Activated effector memory CD4-positive, alpha-beta T cell treated with Interleukin-2 at 50 U/mL for 16 hours (primary cell): Measurements from ENCODE around the gene GNAZ.
A peak's percentile ranks its signal among the peaks of the same experiment; 100 is the strongest.

ENCODE experiments used
- DNase-seq: peaks from one replicate; pipeline ENCODE4 v3.0.0-alpha.2; 2020

The GNAZ gene

DNA sequence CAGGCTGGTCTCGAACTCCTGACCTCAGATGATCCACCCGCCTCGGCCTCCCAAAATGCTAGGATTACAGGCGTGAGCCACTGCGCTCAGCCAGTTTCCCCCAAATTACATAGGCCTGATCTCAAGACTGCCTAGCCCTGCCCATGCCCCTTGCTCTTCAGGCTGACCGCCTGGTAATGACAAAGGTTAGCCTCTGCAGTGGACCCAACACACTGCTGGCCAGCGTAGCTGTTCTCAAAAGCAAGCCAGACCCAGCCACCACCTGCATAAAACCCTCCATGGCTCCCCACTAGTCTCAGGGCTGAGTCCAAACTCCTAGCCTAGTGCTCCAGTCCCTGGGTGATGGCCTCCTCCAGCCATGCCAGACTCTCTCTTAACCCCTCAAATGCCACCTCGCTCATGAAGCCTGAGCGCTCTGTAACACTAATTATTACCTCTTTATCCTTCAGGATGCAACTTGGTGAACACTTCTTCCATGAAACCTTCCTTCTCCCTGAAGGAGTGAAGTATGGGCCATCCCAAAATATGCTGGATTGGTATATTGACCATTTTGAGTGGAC lies 72.3 kb downstream of the GNAZ start:
- DNase-seq, result no peak

DNA sequence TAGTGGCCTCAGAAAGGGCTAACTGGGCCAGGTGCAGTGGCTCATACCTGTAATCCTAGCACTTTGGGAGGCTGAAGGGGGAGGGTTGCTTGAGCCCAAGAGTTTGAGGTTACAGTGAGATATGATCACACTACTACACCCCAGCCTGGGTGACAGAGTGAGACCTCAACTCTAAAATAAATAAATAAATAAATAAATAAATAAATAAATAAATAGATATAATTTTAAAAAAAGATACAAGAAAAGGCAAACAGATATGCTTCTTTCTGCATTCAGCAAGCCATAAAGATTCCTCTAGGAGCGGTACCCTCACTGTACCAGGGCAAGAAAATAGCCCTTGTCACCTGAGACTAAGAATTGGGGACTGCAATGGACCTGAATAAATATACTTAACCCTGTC lies 72.8 kb downstream of the GNAZ start:
- no peak for DNase-seq

DNA sequence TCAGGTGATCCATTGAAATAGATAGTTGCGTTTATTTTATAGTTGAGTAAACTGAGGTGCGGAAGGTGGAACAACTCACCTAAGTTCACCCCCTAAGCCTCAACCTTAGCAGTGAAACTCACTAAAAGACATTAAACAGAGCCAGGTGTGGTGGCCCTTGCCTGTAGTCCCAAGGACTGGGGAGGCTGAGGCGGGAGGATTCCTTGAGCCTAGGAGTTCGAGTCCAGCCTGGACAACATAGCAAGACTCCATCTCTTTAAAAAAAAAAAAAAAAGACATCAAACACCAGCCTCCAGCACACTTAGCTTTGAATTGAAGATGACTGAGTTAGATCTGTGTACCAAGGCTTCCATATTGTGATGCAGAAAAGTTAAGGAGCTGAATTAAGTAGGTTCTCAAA lies 74.1 kb downstream of the GNAZ start:
- DNase-seq, result no peak

DNA sequence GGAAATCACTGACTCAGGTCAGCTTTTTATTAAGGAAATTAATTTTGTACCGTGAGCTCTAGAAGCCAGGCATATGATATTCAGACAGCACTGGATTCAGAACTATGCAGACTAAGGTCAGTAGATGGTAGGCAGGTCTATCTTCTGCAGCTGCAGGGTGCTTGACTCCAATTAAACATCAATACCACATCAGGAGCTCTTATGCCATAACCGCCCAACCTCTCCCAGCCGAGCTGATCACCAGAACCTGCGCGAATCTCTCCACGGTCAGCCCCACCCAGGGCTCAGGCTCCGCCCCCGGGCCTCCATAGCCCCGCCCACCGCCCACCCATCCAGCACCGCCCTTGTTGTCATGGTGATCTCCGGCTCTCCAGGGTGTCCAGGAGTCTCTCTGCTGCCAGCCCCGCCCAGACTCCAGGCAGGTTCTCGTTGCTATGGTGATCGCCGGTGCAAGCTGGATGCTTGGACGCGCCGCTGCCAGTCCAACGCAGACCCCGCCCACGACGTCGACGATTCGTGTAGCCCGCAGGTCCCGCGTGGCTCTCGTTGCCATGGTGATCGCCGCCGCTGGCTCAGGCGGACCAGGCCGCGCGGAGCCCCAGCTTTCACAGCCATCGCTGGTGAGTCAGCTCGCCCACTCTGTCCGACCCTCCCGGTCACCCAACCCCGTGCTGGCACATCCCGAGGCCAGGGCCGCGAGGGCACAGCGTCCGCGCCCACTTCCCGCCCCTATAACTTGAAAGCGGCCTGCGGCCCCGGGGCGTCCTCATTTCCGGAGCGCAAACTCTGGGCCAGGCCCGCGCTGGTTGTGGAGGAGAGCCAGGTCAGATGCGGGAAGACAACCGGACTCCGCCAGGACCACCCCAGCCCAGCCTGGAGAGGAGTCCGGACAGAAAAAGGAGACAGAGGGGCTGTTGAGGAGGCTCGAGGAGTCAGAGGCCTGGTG lies 74.9 kb downstream of the GNAZ start, which contains the start of gene RAB36:
TSS of gene RAB36 (plus strand) at position 546 of the 946 bp plus-strand sequence. CDS start 1,140 bp downstream, outside the sequence.
- peak; percentile 79 for DNase-seq

DNA sequence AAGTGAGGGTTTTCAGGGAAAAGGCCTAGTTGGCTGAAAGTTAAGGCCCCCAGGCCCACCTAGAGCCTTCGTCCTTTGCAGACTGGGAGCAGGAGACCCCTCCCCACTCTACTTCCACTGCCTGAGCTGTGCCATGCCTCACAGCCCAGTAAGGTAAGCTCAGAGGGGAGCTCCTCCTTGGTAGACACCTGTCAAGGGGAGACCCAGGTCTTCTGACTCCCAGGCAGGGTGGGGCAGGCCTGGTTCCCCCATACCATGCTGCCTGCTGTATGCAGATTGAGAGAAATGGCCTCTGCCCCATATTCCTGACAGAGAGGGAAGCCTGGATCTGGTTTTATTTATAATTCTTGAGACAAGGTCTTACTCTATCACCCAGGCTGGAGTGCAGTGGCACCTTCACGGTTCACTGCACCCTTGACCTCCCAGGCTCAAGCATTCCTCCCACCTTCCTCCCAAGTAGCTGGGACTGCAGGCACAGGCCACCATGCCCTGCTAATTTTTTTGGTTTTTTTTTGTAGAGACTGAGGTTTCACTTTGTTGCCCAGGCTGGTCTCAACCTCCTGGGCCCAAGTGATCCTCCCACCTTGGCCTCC lies 75.7 kb downstream of the GNAZ start:
- DNase-seq, result no peak

DNA sequence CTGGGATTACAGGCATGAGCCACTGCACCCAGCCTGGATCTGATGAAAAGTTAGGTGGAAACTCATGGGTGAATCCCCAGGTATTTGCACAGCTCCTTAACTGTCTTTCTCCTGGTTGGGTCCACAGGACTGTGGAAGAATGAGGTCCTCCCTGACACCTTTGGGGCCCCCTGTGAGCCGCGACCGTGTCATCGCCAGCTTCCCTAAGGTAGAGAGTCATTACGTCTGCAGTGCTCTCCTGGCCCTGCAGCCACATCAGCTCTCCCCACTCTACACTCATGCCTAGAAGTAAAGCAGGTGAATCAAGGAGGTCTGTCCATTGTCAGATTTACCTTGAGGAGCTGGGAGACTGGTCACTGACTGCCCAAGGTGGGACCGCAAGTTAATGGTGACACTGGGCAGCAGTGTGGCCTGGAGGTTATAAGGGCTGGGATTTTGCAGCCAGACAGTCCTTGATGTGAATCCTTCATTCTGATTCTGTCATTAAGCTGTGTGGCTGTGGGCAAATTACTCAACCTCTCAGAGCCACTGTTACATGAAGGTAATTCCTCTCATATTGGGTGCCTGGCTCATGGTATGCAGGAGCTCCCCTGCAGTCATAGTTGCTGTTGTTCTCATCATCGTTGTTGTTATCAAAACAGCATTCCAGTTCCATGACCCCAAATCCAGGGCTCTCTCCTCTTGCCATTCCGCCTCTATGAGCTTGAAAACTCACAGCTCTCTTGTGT lies 76.3 kb downstream of the GNAZ start:
- DNase-seq, result no peak

DNA sequence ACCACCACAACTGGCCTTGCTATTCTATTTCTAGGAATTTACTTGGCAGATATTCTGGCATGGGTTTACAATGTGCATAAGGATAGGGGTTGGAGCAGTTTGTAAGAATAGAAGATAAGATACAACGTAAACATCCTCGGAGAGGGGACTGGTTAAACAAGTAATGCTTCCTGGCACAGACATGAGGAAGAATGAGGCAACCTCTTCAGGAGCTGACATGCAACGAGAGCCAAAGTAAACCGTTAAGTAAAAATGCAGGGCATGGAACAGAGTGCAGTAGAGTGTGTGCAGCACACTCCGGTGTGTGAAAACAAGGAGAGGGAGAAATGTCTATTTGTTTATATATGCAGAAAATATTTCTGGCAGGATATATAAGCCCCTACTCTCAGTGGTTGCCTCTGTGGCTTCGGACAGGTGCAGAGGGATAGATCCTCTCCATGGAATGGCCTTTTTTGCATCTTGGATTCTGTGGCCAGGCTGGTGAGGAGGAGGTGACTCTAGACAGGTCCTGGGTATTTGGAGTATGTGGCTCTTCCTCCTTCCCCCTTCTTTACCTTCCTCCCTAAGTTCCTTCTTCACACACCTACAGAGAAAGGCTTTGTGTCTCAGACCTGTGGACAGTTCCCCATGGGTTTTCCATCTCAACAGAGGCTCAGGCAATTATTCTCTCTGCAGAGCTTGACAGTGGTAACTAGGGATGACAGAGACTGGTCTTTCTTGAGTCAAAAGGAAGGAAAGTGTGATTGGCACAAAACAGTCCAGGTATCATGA lies 77.5 kb downstream of the GNAZ start:
- no peak for DNase-seq

DNA sequence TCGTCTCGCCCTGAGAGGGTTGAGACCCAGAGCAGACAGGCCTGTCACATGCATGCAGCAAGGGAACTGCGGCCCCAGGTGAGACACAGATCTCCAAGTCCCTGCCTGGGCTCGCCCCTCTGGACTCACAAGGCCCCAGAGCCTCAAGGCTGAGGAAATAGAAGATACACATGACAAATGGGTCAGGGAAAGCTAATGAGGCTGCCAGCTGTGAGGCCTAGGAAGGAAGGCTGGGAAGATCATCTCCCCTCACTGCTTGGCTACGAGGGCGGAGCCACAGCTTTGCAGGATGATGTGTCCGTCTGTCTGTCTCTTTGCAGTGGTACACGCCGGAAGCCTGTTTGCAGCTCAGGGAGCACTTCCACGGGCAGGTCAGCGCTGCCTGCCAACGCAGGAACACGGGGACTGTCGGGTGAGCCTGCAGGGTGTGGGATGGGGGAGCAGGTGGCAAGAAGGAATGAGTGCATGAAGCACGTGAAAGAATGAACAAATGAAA lies 79.5 kb downstream of the GNAZ start:
- DNase-seq, result no peak

DNA sequence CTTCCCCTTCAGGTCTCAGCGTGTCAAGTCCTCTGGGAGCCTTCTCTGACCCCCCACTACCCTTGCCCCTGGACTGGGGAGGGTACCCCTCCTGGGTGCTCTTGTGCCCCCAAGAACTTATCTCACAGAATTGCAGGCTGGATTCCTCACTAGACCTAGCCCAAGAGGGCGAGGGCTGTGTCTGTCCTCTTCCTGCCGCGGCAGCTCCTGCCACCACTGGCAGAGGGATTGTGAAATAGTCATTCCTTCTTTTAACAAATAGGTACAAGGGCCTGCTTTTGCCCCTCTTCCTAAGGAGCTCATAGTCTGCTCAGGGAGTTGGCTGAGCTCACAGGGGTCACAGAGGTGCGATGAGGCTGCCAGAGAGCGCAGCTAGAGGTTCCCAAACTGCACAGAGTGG lies 80.4 kb downstream of the GNAZ start:
- DNase-seq, result no peak

DNA sequence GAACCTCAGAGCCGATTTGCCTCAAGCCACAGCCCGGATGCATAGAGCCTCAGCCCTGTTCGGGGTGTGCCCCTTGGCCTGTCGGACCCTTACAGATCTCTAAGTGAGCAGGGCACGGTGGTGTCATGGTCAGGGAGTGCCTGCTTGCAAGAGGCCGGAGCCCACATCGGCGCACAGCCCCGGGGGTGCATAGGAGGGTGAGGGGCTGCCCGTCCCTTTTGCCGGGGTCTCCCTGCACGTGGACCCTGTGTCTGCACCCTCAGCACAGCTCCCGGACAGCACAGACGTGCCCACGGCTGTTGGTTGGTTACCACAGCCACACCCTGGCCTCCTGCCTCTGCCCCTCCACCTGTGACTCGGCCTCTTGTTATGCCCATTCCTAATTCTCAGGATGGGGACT lies 81.5 kb downstream of the GNAZ start:
- DNase-seq, result no peak

DNA sequence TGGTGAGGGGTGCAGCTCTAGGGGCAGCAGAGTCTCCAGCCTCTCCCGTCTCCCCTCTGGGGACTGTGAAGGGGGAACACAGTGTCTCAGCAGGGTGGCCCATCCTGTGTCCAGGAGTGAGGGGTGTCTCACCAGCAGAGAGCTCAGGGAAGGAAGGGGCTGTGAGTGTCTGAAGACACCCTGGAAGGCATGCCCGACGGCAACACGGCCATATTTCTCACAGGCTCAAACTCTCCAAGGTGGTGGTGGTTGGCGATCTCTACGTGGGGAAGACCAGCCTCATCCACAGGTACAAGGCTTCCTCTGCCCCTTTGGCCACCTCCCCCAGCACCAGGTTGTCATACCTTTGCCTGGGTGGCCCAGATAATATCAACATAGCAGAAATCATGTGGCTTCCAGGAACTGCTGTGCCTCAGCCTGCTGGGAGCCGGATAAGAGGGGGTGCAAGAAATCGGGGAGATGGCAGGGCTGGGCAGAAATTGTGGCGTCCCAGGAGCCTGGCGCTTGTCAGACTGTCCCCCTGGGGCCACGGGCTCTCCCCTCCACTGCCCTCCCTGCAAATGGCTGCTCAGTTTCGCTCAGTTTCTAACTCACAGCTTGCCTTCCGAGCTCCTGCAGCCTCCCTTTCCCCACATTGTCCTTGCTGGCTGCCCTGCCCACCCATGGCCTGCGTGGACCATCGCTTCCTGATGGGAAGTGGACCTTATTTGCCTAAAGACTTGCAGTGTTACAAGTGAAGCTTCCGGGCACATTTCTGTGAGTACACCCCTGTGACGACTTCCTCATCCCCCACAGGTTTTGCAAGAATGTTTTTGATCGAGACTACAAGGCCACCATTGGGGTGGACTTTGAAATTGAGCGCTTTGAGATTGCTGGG lies 82.2 kb downstream of the GNAZ start:
- DNase-seq, result no peak

DNA sequence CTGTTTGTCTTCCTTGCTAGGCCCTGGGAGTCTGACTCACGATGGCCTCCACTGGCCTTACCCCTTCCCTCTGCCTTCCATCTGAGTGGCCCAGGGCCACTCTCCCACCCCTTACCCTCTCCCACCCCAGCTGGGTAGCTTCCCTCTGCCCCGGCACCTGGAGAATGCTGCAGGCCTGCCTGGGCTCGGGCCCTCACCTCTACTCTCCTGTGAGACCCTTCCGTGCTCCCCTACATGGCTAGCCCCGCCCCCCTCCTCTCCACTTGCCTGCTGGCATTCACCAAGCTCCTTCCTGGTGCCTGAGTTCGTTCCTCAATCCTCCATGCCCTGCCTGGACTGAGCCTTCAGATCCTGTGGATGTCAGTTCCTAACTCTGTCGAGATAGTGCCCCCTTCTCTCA lies 83.7 kb downstream of the GNAZ start:
- DNase-seq, result no peak

DNA sequence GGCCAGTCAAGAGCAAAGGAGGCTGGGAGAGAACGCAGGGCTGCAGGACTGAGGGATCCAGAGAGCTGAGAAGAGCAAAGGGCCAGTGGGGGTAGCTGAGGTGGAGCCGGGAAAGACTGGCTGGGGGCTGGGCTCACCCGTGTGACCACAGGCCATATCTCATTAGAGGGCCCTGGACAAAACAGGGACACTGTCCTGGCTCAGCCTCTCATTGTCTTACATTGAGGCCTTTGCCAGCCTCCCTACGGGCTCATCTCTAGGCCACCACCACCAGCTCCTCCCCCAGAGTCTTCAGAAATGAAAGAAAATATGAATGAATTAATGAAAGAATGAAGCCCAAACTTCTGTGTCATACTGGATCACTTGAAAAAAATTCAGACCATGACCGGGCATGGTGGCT lies 84.1 kb downstream of the GNAZ start:
- no peak for DNase-seq

DNA sequence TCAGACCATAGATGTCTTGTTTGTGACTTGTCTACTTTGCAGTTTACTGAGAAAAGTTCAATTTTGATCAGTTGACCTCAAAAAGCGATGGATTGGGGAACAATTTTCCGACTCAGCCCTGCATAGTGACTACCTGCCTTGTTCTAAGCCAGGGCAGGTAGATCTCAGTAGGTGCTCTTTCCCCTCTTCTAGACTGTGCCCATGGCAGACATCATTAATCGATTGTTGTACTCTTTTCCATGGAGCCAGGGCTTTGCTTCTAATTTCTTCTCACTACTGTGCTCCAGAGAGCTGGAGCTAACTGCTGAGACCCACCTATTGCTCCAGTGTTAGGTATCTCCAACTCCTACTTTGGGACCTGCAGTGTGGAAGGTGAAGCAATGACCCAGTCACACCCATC lies 84.8 kb downstream of the GNAZ start:
- no peak for DNase-seq

DNA sequence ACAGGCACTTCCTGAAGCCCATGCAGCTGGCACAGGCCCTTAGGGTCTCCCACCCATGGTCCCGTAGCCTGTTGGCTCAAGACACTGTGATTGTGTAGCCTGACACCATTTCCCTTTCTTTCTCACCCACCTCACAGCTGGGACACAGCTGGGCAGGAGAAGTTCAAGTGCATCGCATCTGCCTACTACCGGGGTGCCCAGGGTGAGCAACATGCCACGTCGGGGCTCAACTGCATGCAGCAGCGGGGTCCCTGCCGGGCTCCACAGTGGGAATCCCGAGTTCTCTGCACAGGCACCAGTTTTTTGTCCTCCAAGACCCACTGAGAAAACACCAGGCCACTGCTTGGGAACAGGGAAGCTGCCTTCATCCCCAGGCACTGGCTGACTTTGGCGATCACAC lies 85.5 kb downstream of the GNAZ start:
- DNase-seq, result no peak

DNA sequence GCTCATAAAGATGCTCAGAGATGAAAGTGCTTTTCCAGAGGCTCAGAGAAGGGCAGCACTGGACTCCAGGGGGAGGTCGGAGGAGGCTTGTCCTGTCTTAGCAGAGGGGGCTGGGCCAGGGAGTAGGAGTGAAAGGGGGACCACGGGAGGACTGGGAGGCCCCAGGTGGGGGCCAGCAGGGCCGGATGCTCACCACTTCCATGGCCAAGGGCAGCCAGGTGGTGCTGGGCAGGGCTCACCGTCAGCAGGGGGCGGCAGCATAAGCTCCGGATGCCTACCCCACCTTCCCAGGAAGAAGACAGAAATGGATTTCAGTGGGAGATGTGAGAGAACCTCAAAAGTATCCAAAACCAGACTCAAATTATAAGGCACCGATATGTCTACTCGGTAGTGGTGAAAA lies 86.0 kb downstream of the GNAZ start:
- DNase-seq, result no peak

DNA sequence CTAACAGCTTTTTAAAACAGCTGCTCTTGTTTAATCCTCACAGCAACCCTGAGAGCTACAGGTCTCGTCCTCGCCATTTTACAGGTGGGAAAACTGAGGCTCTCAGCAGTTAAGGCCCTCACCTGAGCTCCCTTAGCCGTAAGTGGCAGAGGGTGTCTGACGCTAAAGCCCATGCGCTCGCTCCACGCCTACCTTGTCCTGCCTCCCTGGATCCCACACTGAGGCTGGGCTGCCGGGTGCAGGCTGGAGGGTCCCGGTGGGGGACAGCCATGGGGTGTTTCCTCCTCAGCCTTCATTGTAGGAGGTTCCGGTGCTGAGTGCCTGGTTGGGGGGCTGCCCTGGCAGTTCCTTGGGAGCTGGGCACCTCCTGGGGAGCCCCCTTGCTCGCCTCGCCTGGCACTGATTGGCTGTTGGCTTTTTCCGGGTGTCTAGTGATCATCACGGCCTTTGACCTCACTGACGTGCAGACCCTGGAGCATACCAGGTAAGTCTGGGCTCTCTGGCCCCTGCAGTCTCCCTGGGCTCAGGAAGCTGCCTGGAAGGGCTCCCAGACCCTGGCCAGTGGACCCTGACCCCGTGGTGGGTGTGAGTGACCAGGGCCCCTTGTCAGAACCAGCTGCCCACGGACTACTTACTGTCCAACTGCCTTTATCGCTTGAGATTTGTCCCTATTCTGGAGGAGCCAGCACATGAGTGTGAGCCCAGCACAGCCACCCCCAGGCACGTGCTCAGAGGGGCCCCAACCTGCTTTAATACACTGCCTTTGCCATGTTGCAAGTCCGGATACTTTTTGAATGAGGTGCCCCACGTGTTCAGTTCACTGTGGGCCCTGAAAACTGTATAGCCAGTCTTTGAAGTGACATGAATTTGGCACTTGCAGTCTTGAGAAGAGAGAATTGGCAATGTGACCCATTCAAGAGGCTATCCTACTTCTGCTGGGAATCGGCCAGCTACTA lies 87.5 kb downstream of the GNAZ start:
- no peak for DNase-seq

DNA sequence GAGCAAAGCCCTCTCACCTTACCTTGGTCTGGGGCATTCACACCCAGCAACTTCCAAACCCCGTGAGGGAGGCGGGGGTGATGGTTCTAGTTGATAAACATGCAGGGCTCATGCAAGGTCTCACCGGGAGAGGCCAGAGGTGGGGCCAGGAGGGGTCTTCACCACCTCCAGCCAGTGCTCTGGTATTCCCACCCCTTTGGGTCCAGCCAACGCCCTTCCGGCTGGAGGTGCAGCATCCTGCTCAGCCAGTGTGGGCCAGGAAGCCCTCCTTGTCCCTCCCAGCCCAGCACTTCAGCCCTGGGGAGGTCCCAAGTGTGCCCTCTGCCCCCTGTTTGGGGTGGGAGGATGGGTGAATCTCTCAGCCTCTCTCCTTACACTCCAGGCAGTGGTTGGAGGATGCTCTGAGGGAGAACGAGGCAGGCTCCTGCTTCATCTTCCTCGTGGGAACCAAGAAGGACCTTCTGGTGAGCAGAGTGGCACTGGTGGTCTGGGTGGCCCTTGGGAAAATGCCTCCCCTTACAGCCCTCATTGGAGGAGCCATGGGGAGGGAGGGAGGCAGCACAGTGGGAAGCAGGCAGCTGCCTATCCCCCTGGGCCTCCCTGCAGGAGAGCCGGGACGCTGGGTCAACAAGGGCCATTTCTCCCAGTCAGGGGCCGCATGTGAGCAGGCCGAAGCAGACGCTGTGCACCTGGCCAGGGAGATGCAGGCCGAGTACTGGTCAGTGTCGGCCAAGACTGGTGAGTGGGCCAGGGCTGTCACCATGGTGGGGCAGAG lies 88.4 kb downstream of the GNAZ start:
- no peak for DNase-seq

DNA sequence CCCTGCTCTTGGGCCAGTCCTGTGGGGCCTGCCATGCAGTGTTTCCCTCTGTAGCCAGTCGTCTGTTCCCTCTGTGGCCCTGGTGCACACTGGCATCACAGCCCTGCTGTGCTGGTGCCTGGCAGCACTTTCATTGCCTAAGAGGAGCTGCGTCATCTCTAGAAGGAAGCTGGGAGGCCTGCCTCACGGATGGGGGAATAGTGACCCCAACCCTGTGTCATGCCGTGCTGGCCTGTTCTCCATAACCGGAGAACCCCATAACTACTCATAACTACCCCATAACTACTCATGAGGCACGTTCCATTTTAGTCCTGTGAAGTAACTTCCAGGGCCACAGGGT lies 88.9 kb downstream of the GNAZ start:
- DNase-seq, result no peak

DNA sequence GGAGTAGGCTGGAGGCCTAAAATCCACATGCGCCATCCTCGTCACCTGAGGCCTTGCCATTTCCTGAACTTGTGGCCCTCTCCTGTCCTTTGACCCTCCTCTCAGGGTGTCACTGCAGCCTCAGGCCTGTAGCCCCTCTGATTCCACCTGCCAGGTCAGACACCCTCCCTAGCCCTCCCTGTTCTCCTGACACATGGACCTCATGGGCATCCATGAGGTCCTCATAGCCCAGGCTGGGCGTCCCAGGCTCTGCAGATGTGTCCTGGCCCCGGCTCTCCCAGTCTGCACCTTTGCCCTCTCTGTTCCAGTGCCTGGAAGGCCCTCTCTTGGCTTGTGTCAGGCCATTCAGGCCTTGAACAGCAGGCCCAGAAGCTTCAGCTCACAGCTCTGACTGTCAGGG lies 90.7 kb downstream of the GNAZ start:
- DNase-seq, result no peak
